ENCODE measurements around the gene LCK.

Gene LCK

DNA sequence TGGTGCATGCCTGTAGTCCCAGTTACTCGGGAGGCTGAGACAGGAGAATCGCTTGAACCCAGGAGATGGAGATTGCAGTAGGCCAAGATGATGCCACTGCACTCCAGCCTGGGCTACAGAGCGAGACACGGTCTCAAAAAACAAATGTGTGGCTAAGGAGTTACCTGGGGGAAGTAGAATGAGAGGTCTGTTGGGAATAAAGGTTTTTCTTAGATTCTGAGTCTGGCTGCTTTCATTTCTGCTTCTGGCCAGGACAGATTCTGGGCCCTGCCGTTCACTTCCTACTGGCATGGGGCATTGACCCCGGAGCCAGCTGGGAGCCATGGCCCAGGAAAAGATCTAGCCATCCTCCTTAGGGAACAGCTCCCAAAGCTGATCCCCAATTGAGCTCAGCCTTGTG lies 42.6 kb upstream of the LCK start:
- no peaks in the 10 kb centered on the region for H3K9me3 ChIP-seq (replicated peaks; ENCODE audit: insufficient read depth, low read length)
- no peak overlapping the region for H3K4me2 ChIP-seq (ENCODE audit: low read depth, low read length)
- H3K9ac ChIP-seq (ENCODE audit: low read length), result no peak overlapping the region
- H3F3A ChIP-seq (ENCODE audit: insufficient read depth, low read length), result no peaks in the 10 kb centered on the region
- no peak for DNase-seq
- H3K27me3 ChIP-seq (replicated peaks; ENCODE audit: insufficient read depth, low read length), result no peaks in the 10 kb centered on the region
- peaks cover 9% of the 10 kb centered on the region for H3K79me2 ChIP-seq (ENCODE audit: low read length)
- H2AFZ ChIP-seq (ENCODE audit: low read length), result no peak overlapping the region
- H4K20me1 ChIP-seq (ENCODE audit: insufficient read depth, low read length), result no peaks in the 10 kb centered on the region
- no peaks in the 10 kb centered on the region for H3K36me3 ChIP-seq (replicated peaks; ENCODE audit: insufficient read depth, low read length)
- H3K4me1 ChIP-seq (ENCODE audit: low read length), result peaks cover 7% of the 10 kb centered on the region; the same call in 1 of the 2 replicates
- H3K27ac ChIP-seq (ENCODE audit: low read length), result no peak overlapping the region
- H3K4me3 ChIP-seq (ENCODE audit: low read length), result no peak overlapping the region
- no peaks in the 10 kb centered on the region for H3K9me2 ChIP-seq (replicated peaks; ENCODE audit: insufficient read depth, low read length)
- TF ChIP-seq EZH2phosphoT487 (IDR thresholded peaks at IDR 0.05; ENCODE audit: low read length), result no peak
- TF ChIP-seq EZH2 (optimal IDR thresholded peaks at IDR 0.05; ENCODE audit: low read depth, low read length), result no peak
- TF ChIP-seq, protein P1, sequence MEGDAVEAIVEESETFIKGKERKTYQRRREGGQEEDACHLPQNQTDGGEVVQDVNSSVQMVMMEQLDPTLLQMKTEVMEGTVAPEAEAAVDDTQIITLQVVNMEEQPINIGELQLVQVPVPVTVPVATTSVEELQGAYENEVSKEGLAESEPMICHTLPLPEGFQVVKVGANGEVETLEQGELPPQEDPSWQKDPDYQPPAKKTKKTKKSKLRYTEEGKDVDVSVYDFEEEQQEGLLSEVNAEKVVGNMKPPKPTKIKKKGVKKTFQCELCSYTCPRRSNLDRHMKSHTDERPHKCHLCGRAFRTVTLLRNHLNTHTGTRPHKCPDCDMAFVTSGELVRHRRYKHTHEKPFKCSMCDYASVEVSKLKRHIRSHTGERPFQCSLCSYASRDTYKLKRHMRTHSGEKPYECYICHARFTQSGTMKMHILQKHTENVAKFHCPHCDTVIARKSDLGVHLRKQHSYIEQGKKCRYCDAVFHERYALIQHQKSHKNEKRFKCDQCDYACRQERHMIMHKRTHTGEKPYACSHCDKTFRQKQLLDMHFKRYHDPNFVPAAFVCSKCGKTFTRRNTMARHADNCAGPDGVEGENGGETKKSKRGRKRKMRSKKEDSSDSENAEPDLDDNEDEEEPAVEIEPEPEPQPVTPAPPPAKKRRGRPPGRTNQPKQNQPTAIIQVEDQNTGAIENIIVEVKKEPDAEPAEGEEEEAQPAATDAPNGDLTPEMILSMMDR (IDR thresholded peaks at IDR 0.05; ENCODE audit: low read length), result no peak

DNA sequence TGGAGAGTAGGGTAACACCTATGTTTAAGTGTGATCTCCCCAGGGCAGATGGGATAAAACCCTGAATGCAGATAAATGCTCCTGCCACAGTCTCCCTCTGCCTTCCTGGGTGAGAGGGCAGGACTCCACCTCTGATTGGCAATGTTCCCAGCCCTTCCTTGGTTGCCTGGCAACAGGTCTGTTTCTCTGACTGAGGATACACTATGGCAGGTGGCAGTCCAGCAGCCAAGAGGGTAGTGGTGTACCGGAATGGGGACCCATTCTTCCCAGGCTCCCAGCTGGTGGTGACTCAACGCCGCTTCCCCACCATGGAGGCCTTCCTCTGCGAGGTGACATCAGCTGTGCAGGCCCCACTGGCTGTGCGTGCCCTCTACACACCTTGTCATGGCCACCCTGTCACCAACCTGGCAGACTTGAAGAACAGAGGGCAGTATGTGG lies 42.2 kb upstream of the LCK start, which contains the start of gene DCDC2B:
Gene DCDC2B (plus strand): TSS at position 199 of the 438 bp plus-strand sequence. CDS start 5 bp downstream, at position 204.
- Histone ChIP-seq H3K4me1 (ENCODE audit: low read length) (peaks cover 7% of the 10 kb centered on the region; the same call in 1 of the 2 replicates), H3K36me3 (replicated peaks; ENCODE audit: insufficient read depth, low read length) (no peaks in the 10 kb centered on the region), H3K9ac (ENCODE audit: low read length) (no peak within 1 kb of the TSS), H3F3A (ENCODE audit: insufficient read depth, low read length) (no peaks in the 10 kb centered on the region), H3K27me3 (replicated peaks; ENCODE audit: insufficient read depth, low read length) (no peaks in the 10 kb centered on the region), H3K4me3 (ENCODE audit: low read length) (no peak within 1 kb of the TSS), H3K27ac (ENCODE audit: low read length) (no peak within 1 kb of the TSS), H4K20me1 (ENCODE audit: insufficient read depth, low read length) (no peaks in the 10 kb centered on the region), H2AFZ (ENCODE audit: low read length) (no peak within 1 kb of the TSS), H3K9me2 (replicated peaks; ENCODE audit: insufficient read depth, low read length) (no peaks in the 10 kb centered on the region), H3K9me3 (replicated peaks; ENCODE audit: insufficient read depth, low read length) (no peaks in the 10 kb centered on the region), H3K79me2 (ENCODE audit: low read length) (peaks cover 9% of the 10 kb centered on the region), H3K4me2 (ENCODE audit: low read depth, low read length) (no peak within 1 kb of the TSS)
- TF ChIP-seq EZH2 (optimal IDR thresholded peaks at IDR 0.05; ENCODE audit: low read depth, low read length) (no peak), EZH2phosphoT487 (IDR thresholded peaks at IDR 0.05; ENCODE audit: low read length) (no peak)
- TF ChIP-seq, protein P1 (IDR thresholded peaks at IDR 0.05; ENCODE audit: low read length), result no peak
- no peak for DNase-seq

DNA sequence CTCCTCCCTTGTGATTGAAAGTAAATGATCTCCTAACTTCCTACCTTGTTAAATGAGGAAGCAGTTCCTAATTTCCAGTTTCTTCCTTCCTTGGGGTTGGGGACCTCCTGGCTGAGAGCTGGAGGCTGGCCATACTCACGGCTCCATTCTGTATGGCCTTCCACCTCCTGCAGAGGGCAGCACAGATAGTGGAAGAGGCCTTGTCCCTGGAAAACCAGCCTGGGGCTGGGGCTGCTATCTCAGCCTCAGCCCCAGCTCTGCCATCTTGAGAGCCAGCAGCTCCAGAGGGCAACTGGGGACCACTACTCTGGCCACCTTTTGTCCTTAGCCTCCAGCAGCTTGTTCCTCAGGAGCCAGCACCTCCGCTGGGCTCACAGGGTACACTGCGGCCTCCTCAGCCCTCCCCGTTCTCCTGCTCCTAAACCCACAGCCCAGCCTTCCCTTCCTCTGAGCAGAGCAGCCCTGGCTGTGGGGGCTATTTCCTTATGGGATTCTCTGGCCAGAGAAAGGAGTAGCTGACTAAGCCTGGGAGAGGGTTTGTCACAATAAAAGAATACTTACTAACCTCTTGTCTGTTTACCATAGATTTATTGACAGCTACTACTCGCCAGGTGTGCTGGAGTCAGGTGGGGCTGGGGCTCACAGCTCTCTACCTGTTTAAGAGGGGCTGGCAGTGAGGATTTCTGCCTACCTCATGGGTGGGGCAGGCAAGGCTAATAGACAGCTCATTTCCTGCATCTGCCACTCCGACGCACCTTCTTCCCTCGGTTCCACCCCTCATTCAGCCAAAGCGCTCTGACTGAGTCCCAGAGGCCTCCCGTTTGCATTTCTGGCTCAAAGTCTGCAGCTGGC lies 35.2 kb upstream of the LCK start:
- H3K79me2 ChIP-seq (ENCODE audit: low read length), result no peaks in the 10 kb centered on the region
- no peak overlapping the region for H3K4me3 ChIP-seq (ENCODE audit: low read length)
- no peaks in the 10 kb centered on the region for H3F3A ChIP-seq (ENCODE audit: insufficient read depth, low read length)
- no peaks in the 10 kb centered on the region for H3K9me3 ChIP-seq (replicated peaks; ENCODE audit: insufficient read depth, low read length)
- H3K9ac ChIP-seq (ENCODE audit: low read length), result no peak overlapping the region
- no peaks in the 10 kb centered on the region for H3K4me1 ChIP-seq (ENCODE audit: low read length)
- H3K4me2 ChIP-seq (ENCODE audit: low read depth, low read length), result no peak overlapping the region
- no peaks in the 10 kb centered on the region for H4K20me1 ChIP-seq (ENCODE audit: insufficient read depth, low read length)
- no peak overlapping the region for H3K27ac ChIP-seq (ENCODE audit: low read length)
- no peaks in the 10 kb centered on the region for H3K27me3 ChIP-seq (replicated peaks; ENCODE audit: insufficient read depth, low read length)
- H3K9me2 ChIP-seq (replicated peaks; ENCODE audit: insufficient read depth, low read length), result no peaks in the 10 kb centered on the region
- peak; percentile 59 for DNase-seq
- TF ChIP-seq, protein P1 (IDR thresholded peaks at IDR 0.05; ENCODE audit: low read length), result peak; percentile 87
- no peak for TF ChIP-seq EZH2 (optimal IDR thresholded peaks at IDR 0.05; ENCODE audit: low read depth, low read length)
- H3K36me3 ChIP-seq (replicated peaks; ENCODE audit: insufficient read depth, low read length), result no peaks in the 10 kb centered on the region; the same call in 1 of the 2 replicates
- H2AFZ ChIP-seq (ENCODE audit: low read length), result no peak overlapping the region

Measured in MM.1S (cell line).